Germinal center (tissue), 1 donor: ENCODE results near the gene PPA2.

Experiments used
- DNase-seq: peaks from one replicate; pipeline ENCODE4 v3.0.0; 2012; ENCODE audit warnings: mixed read lengths, low spot score

PPA2 gene

DNA sequence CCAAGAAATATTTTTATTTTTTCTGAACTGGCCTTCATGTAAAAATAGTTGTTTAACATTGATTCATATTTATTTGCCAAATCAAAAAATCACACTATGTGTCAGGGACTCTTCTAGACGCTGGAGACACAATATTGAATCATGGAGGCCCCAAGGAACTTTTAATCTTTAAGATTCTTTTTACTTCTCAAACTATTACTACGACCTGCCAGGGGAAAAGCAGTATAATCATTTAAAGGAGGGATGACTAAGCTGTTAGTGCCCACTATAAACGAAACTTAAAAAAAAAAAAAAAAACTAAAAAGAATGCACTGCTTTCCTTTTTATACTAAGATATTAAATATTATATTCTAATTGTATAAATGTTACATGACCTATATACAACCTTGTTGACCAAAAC is 84.7 kb downstream of the PPA2 start:
- no peak for DNase-seq

DNA sequence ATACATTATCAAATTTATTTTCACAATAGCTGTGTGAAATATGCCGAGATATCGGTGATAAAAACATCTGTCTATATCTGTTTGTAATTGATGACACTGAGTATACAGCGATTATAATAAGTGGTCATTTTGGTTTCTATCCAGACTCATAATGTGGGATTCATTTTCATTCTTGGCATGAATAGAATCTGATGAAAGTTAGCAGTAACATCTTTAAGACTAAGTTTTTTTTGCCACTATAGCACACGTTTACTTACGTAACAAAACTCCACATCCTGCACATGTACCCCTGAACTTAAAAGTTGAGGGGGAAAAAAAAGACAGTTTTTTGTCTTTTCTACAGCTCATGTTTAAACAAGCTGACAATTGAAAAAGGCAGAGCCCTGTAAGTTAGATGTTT is 86.4 kb downstream of the PPA2 start:
- no peak for DNase-seq

DNA sequence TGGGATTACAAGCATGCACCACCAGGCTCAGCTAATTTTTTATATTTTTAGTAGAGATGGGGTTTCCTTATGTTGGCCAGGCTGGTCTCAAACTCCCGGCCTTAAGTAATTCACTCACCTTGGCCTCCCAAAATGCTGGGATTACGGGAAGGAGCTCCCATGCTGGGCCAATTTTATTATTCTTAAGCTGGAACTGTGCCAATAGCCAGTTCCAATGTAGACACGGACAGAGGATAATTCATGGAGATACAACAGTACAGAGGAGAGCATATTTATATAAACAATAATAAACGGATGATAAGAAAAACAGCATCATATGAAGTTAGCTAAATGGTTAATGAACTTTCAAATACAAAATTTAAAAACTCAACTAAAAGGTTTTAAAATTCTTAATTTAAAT is 87.8 kb downstream of the PPA2 start:
- no peak for DNase-seq

DNA sequence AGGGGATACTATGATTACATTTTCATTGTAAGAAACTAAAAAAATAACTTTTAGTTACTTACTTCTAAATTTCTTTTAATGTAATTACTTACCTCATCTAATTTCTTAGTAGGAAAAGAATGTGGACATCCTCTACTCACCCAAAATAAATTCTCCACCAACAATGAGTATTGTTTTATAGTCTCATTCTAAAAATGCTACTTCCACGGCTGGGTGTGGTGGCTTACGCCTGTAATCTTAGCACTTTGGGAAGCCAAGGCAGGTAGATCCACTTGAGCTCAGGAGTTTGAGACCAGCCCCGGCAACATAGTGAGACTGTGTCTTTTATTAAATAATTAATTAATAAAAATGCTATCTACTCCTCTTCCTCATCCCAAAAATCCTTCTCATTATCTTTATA is 99.8 kb downstream of the PPA2 start:
- no peak for DNase-seq

DNA sequence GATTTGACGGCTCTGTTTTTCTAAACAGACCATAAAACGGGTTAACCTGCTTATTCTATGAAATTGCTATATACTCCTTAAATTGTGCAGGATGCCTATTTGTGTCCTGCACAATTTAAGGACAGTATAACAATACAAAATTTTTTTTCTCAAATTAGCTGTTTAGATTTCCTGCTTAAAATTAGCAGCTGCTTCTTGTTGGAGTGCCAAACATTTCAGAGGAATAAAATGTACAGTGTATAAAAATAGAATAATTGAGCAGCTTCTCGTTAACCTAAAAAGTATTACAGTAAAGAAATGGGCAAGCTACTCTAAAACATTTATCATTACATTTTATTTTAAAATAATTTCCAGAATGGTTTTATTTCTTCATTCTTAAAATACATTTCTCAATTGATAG is 100.5 kb downstream of the PPA2 start:
- no peak for DNase-seq

DNA sequence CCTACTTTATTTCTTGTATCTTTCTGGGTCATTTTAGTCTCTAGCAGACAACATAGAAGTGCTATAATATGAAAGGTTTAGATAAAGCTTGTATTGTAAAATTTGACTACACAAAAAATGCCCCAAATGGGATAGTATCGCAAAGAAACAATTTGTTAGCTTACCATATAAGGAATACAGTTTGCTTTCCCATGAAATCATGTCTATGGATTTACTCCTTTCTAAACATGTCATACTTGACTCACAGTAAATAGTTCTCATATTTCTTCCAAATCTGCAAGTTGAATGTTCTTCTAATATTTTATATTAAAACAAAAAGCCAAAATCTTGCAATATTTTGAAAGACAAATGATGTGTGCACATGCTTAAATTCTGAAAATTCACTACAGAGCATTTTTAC is 103.9 kb downstream of the PPA2 start:
- DNase-seq, result no peak

DNA sequence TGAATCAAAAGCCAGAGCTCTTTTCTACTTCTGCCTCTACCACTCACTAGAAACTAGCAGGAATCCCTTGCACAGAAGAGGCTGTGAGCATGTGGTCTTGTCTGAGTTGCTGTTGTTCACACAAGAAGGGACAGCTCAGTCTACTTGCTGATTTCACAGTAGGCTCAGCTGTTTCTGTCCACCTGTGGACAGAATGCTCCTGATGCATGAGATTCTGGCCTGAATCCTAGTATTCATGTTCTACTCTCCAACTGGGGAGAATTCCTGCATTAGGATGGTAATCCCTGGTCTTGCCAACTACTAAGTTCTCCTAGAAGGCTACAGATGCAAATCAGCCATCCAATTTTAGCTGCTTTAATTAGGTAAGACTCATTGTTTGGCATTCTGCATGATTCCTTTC is 112.8 kb downstream of the PPA2 start:
- no peak for DNase-seq

DNA sequence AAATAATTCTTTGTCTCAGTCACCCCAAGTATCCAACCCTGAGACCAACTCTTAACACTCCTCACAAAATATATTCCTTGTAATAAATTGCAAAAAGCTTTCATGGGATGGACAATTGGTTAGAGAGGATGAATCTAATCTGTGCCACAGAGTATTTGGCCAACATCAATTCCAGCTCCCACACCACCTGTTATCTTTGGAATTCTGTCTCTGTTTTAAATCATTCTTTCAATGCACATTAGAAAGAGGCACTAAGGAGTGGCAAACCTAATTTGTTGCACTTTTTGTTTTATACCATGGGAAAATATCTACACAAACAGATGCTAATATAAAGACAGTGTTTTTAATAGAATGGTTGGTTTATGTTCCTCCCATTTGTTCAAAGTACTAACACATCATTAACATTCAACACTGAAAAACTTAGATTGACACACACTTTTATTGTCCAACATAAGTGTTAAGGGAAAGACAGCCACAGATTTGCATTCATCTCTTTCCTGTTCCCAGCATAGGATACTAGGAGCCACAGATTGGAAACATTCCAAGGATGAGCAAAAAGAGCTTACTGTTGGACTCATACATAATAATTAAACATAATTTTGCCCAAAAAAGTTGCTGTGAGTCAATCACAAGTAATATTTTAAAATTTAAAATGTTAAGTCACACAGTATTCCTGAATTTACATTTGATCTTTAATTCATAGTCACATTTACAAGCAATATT is 116.4 kb downstream of the PPA2 start:
- DNase-seq, result no peak

DNA sequence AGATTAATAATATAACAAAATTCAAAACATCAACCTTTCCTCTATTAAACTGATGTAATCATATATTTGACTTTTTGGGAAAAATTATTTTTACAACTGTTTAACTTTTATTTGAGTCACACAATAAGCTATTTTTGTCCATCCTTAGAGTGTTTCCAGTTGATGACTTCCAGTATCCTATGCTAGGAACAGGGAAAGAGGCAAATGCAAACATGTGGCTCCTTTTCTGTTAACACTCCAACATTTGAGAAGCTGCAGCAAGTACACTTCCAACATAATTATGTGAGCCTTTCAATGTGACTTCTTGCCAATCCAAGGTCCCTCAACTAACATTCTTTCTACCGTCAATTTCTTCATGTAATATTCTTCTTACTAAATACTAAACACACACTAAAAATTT is 117.7 kb downstream of the PPA2 start:
- no peak for DNase-seq

DNA sequence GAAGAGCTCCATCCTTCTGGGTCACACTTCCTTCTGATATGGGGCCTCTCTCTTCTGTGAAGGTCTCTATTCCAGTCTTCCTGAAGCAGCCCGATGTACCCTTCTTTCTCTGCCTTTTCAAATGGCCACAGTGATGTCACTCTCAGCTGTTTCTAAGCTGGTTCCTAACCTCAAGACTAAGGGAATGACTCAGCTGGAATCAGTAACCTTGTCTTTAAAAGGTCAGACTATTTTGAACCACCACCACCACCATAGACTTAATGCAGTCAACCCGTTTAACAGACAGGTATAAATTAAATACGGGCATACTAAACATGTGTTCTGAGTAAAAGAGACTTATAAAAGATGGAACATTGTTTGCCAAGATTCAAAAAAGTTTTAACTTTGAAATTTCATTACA is 121.0 kb downstream of the PPA2 start:
- DNase-seq, result no peak

DNA sequence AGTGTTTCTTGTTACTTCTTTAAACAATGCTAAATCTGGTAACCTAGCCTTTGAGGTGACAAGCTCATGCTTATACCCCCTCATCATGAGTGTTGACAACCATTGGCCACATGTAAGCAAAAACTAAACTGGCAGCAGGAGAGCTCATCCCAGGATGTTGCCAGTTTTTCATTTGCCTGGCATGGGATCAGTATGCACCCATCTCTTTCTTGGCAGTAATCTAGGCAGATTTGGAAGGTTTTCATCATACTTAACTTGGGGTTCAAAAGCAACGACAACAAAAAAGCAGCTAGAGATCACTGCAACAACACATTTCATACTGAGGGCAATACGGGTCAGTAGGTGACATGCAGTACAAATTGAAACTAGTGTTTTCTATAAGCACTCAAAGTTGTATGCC is 122.0 kb downstream of the PPA2 start:
- no peak for DNase-seq

DNA sequence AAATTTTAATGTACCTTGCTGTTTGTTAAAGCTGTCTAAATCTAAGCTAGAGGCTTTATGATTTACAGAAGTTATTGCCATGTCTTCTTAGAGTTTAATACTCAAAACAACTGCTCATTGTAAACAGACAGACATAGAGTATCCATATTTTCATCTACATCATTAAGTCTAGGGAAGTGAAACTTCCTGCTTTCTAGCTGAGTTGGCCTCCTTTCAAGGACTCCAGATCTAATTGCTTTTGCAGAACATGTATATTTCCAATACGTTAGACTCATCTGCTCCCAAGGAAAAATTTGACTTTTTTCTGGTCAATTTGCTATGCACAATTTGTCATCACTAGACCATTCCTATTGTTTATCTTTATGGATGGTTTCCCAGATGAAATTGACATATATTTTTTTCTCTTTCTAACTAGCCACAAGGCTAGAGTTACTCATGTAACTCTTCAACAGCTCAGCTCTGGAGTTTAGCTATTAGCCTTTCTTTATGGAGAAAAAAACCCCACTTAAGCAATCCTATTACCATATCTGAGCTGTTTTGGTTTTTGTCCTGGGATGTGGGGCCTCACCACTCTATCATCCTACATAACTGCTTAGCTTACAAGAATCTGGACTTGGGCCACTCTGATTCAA is 122.9 kb downstream of the PPA2 start:
- DNase-seq, result no peak

DNA sequence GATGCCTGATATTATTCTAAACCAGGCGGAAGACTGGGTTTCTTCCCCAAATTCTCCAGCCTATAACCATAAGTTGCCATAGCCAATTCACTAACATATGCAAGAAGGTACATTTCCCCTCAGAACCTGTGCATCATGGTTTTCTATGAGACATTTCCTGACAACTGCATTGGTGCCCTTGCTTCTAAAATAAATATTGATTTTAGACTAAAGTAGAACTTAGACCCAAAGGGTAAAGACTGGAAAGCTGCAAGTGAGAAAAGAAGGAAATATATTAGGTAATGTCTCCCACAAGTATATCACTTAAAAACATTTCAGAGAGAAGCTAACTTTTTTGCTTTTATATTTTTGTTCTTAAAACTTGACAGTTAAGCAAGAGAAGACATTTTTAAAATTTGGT is 125.1 kb downstream of the PPA2 start:
- no peak for DNase-seq

DNA sequence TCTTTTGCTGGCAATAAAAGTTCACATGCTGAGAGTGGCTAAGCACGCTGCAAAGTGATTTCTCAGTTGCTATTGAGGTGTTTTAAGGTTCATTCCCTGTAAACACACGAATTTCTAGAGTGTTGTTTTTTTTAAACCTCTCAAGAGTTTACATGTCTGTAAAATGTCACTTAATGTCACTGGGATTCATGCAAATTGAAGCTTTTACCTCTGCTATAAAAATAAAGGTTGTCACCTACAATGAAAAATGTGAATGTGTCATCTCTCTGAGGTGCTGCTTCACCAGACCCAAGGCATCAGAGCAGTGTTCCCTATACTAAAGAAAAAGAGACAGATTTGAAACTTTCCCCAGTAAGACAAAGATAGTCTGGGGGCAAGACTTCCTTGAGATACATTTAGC is 127.0 kb downstream of the PPA2 start:
- DNase-seq, result no peak

DNA sequence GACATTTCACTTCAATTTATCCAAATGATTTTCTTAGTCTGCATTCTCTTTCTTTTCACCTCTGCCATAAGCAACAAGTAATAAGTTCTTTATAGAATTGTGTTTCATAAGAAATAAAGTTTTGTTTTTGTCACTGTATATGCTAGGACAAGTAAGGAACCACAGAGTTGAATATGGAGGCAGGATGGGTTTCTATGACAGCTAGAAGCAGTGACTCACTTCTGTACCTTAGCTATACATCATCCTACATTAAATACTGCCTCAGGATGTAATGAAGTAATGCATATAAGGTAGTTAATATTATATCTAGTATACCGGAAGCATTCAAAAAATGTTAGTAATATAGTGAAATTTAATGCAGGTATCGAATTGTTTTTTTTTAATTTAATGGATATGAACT is 128.0 kb downstream of the PPA2 start:
- DNase-seq, result no peak

DNA sequence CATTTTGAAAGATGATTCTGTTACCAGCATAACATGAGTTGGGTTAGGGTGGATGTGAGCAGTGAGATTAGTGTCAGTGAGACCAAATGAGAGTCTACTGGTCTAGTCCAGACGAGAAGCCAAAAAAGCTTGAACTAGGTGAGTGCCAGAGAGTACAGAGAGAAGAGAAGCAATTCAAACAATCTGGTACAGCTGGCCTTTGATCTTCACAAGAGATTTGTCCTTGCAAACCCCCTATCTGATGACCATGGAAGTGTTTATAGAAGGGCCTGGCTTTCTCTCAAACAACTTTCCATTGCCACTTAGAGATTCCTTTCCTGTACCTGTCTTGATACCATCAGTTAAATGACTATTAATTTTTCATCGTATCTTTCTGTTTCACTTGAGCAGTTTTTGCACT is 128.5 kb downstream of the PPA2 start:
- no peak for DNase-seq

DNA sequence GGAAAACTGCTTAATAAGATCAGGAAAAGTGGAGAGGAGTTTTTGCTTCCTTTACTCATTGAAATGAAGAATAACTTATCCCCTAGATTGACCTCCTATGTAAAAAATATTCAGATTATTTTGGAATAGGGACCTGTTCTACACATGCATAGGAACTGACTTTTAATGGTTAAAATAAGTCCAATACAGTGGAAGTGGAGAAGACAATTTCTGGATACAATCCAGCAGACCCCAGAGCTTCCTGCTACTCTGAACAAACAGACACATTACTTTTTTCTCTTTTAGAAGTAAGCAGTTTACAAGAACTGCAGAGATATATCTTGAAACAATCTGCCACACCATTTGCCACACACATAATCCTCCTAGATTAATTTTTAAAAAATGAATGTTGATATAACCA is 129.7 kb downstream of the PPA2 start:
- no peak for DNase-seq

DNA sequence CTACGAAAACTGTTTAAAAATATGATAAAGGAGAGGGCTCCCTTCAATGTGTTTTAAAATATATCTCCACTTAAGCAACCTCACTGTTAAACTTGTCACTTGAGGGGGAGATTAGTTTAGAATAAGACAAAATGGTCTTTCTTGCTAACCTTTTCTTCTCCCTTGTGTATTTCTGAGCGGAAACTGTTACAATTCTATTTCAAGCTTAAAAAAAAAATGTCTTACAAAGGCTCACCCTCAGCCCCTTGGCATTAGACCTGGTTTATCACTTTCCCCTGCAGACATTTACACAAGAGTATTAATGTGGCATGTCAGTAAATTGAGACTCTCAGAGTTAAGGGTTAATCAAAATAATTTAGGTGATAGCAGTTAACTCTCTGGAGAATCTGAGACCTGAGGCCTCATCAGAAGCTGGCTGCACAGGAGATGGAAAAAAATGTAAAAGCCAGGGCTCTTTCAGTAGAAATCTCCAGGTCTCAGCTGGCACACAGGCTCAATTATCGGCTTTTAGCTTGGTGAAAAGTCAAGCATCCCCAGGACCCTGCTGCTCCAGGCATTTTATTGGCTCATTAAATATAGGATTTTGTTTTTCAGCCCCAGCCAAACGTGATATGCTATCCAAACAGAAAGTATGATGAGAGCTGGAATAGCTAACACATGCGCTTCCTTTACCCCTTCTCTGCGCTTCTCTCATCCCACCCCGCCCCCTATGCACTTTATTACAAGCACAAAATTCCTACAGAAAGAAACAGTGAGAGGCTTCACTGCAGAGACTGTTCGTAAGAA is 130.5 kb downstream of the PPA2 start:
- no peak for DNase-seq

DNA sequence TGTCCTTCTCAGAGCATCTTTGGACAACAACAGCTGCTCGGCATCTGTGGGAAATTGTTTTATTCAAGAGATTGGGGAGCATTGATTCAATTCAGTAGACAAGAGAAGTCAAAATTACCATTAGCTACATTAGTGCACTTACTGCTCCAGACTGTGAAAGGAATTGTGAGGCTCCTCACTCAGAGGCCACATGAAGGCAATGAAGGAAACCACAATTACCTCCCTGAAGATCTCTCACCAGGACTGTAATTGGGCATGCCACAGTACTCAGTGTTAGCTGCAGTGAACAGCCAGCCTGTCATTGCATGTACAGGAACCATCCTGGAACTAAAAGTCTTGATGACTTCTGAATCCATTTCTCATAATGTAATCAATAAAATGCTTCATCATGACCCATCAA is 144.8 kb downstream of the PPA2 start:
- no peak for DNase-seq

DNA sequence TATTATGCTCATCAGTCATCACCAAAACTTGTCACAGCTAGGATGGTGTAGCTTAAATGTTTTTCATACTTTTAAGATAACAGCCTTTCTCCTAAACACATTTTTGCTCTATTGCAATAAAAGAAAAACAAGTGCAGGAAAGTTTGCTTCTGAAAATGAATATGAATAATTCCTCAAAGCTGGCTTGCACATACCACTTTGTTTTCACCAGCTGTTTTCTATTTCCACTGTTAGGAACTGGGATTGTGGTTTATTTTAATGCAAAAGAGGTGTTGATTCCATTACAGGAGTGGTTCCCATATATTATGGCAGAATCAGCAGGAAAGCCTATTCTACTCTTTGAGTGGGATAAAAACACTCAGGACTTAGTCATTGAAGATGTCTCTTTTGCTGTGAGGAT is 145.9 kb downstream of the PPA2 start:
- DNase-seq, result no peak

DNA sequence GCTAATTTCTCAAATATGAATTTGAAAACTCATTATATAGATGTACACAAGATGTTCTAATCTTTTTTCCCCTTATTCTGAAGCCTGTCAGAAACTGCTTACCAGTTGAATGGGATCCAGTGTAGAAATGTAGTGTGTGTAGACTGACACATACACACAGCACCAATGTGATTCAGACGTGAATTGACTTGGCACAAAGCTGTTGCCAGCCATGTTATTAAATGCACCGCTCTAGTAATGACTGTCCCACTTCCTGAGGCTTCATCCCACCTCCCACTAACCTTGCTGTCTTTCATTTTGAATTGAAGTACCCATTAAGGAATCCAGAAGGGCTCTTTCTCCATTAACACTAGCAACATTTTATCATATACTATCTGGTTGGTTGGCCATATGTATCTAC is 146.6 kb downstream of the PPA2 start:
- DNase-seq, result no peak
